ENCODE data around the gene KCNK3.

KCNK3 gene

GRCh38 chr2:26691881-26692278 is 642 bp upstream of the KCNK3 start:
- peak; percentile 61 for DNase-seq

- DNase-seq: peak; percentile 71
These were observed 651 bp downstream of the KCNK3 start for GRCh38 chr2:26692897-26693849.

GRCh38 chr2:26694001-26694400 is 1.5 kb downstream of the KCNK3 start:
- DNase-seq: no peak

- DNase-seq: no peak
These were observed 3.9 kb downstream of the KCNK3 start for GRCh38 chr2:26696351-26696816.

GRCh38 chr2:26697425-26697824 is 4.9 kb downstream of the KCNK3 start:
- DNase-seq: no peak

GRCh38 chr2:26699295-26699694 is 6.8 kb downstream of the KCNK3 start:
- no peak for DNase-seq

GRCh38 chr2:26700078-26700477 is 7.6 kb downstream of the KCNK3 start:
- DNase-seq: no peak

GRCh38 chr2:26701596-26701995 is 9.1 kb downstream of the KCNK3 start:
- DNase-seq: no peak

GRCh38 chr2:26702025-26702424 is 9.5 kb downstream of the KCNK3 start:
- DNase-seq: no peak

GRCh38 chr2:26704441-26704977 is 12.0 kb downstream of the KCNK3 start:
- DNase-seq: no peak

GRCh38 chr2:26705126-26705525 is 12.6 kb downstream of the KCNK3 start:
- no peak for DNase-seq

- no peak for DNase-seq
These were observed 13.6 kb downstream of the KCNK3 start for GRCh38 chr2:26706093-26706492.

- DNase-seq: no peak
These were observed 14.3 kb downstream of the KCNK3 start for GRCh38 chr2:26706616-26707473.

GRCh38 chr2:26707747-26708146 is 15.2 kb downstream of the KCNK3 start:
- no peak for DNase-seq

GRCh38 chr2:26708457-26708856 is 15.9 kb downstream of the KCNK3 start:
- DNase-seq: no peak

- no peak for DNase-seq
These were observed 17.0 kb downstream of the KCNK3 start for GRCh38 chr2:26709323-26710110.

GRCh38 chr2:26710145-26710544 is 17.6 kb downstream of the KCNK3 start:
- no peak for DNase-seq

- DNase-seq: no peak
These were observed 18.4 kb downstream of the KCNK3 start for GRCh38 chr2:26710743-26711456.

- DNase-seq: no peak
These were observed 19.1 kb downstream of the KCNK3 start for GRCh38 chr2:26711457-26712161.

GRCh38 chr2:26712486-26713465 is 20.3 kb downstream of the KCNK3 start:
- DNase-seq: peak; percentile 45
